AG08396 (cell line): ENCODE measurements around the gene PRAMEF17.
"Not testable (repeated sequence)": the region's sequence is repeated elsewhere in the genome, so short reads cannot be mapped to it uniquely, and the experiment has no call there.

Experiments
- DNase-seq: peaks from one replicate; pipeline ENCODE4 v3.0.0; 2012; ENCODE audit warnings: low spot score, mixed read lengths

Gene PRAMEF17, protein sequence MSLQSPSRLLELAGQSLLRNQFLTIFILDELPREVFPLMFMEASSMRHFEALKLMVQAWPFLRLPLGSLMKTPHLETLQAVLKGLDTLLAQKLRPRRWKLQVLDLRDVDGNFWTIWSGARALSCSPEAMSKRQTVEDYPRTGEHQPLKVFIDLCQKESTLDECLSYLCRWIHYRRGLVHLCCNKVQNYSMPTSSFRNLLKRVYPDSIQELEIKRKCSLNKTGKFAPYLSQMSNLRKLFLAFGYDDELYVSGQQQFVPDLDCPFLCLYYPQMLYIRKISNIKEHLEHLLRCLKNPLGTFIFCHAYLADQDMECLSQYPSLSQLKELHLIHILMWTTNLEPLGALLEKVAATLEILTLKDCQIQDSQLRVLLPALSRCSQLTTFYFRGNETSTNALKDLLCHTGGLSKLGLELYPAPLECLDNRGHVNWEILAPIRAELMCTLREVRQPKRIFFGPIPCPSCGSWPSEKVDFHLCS

GRCh38 chr1:13389332-13389731, at the start of gene PRAMEF17:
Gene PRAMEF17, plus strand, starts transcription at chr1:13389632. Its CDS starts 26 bp downstream, at chr1:13389658.
- not testable (repeated sequence) for DNase-seq

DNA sequence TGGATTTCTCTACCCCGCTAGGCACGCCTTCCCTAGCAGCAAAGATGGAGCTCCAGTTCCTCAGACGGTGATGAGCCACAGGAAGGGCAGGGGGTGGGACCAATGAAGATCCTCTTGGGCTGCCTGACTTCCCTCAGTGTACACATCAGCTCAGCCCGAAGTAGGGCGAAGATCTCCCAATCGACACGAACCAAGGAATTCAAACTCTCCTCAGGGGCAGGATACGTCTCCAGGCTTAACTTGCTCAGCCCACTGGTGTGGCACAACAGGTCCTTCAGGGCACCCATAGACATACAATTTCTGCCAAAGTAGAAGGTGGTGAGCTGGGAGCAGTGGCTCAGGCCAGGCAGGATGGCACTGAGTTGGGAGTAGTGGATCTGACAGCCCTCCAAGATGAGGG, 46.9 kb upstream of the PRAMEF17 start:
- not testable (repeated sequence) for DNase-seq

DNA sequence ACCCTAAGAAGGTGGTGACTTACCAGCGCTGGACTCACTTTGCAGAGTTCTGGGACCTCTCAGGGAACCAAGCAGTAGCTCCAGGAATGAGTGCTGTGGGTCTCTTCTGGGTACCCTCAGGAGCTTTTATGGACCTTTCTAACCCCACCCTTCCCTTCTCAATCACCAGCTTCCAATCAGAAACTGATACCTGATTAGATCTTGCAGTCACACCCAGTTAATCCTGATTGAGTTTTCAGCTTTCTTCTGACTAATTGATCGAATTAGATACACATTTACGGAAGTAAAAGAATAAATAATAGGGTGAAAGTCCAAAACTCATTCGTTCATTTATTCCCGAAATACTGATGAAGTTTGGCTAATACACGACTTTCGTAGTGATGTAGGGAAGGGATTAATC, 42.4 kb upstream of the PRAMEF17 start, which contains the start of gene PRAMEF14:
TSS of gene PRAMEF14 (minus strand) at position 101 of the 400 bp plus-strand sequence. CDS start 1,820 bp downstream, outside the sequence.
- DNase-seq = not testable (repeated sequence)

DNA sequence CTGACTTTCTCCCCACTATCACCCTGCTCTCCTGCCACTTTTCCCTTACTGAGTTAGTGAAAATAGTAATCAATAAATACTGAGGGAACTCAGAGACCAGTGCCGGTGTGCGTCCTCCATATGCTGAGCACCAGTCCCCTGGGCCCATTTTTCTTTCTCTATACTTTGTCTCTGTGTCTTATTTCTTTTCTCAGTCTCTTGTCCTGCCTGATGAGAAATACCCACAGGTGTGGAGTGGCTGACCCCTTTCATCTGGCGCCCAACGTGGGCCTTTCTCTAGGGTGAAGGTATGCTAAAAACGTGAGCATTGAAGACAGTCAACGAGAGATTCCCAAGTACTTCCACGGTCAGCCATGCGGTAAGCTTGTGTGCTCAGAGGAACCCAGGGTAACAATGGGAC, 36.0 kb upstream of the PRAMEF17 start:
- DNase-seq = not testable (repeated sequence)

GRCh38 chr1:13354475-13354874, 35.0 kb upstream of the PRAMEF17 start:
- DNase-seq = not testable (repeated sequence)

DNA sequence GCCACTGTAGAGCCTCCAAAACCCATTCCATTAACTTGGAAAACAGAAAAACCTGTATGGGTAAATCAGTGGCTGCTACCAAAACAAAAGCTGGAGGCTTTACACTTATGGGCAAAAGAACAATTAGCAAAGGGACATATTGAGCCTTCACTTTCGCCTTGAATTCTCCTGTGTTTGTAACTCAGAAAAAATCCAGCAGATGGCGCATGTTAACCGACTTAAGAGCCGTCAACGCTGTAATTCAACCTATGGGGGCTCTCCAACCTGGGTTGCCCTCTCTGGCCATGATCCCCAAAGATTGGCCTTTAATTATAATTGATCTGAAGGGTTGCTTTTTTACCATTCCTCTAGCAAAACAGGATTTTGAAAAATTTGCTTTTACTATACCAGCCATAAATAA, 32.7 kb upstream of the PRAMEF17 start:
- not testable (repeated sequence) for DNase-seq

DNA sequence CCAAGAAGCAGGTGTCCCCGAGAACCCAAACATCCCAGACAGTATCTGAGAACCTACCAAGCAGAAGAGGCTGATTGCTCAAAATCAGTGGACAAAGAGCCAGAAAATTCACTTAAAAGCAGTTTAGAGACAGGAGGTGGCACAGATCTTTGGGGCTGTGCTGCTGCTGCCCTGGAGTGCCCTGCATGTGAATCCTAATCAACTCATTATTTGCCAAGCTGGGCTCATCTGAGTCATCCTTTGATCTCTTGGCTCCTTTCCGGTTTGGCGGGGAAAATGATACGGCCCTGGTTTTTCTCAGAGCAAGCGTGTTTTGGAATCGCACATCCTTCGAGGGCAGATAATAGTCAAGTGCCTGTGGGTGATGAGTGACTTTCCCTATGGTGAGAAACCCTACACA, 27.1 kb upstream of the PRAMEF17 start:
- DNase-seq = not testable (repeated sequence)

DNA sequence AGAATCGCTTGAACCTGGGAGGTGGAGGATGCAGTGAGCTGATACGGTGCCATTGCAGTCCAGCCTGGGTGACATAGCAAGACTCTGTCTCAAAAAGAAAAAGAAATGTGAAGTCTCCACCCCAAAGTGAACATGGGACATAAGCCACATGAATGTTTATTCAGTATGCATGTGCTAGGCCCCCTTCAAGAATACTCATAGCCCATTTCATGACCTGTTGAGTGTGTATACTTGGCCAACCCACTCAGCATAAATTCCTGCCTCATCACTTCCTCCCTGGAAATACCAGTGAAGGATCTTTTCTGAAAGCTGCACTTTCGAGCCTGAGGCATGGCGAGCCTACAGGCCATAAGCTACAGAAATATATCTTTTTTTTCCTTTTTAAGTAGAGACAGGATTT, 24.5 kb upstream of the PRAMEF17 start:
- DNase-seq = not testable (repeated sequence)

DNA sequence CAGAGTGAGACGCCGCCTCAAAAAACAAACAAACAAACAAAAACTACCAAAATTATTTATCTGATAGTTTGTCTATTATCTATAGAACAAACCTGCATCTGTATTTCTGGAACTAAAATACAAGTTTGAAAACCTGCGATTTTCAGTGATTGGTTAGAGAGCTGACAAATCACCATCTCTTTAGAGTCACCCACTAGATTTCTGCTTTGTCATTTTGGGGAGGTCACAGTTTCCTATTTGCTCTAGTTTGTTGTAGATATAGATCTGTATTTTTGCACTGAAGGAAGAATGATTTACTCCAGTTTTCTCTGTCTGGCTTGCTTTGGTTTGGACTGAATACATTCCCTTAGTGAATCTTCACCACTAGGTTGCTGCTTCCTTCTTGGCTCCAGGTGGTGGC, 22.9 kb upstream of the PRAMEF17 start:
- not testable (repeated sequence) for DNase-seq

- not testable (repeated sequence) for DNase-seq
Measured at GRCh38 chr1:13368544-13368943, 20.9 kb upstream of the PRAMEF17 start.

- DNase-seq = not testable (repeated sequence)
Measured at GRCh38 chr1:13378983-13379382, 10.4 kb upstream of the PRAMEF17 start.

- DNase-seq = not testable (repeated sequence)
Measured at GRCh38 chr1:13380380-13380779, 9.1 kb upstream of the PRAMEF17 start.

DNA sequence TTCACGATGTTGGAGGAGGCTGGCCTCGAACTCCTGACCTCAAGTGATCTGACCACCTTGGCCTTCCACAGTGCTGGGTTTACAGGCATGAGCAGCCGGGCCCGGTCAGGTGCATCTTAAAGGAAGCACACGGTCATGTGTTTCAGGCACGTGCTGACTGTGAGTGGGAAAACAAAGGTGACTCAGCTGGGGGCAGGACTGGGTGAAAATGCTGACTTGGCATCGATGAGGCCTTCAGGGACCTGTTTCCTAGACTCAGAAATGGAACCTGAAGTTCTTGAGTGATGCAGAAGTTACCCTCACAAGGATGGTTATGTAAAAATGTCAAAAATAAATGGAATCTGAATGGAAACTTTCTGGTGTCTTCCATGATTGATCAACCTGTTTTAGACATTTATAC, 3.6 kb downstream of the PRAMEF17 start:
- DNase-seq = not testable (repeated sequence)

DNA sequence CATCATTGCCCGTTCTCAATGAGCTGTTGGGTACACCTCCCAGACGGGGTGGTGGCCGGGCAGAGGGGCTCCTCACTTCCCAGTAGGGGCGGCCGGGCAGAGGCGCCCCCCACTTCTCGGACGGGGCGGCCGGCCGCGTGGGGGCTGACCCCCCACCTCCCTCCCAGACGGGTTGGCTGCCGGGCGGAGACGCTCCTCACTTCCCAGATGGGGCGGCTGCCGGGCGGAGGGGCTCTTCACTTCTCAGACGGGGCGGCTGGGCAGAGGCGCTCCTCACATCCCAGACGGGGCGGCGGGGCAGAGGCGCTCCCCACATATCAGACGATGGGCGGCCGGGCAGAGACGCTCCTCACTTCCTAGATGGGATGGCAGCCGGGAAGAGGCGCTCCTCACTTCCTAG, 5.3 kb downstream of the PRAMEF17 start:
- not testable (repeated sequence) for DNase-seq

- DNase-seq = not testable (repeated sequence)
Measured at GRCh38 chr1:13395311-13395710, 5.9 kb downstream of the PRAMEF17 start.

GRCh38 chr1:13407811-13408210, 18.4 kb downstream of the PRAMEF17 start:
- DNase-seq = no peak

- not testable (repeated sequence) for DNase-seq
Measured at GRCh38 chr1:13410150-13410549, 20.7 kb downstream of the PRAMEF17 start, which contains the start of gene PRAMEF20. Gene PRAMEF20, plus strand, starts transcription at chr1:13410450. Its CDS starts 5,905 bp downstream, at chr1:13416355.

DNA sequence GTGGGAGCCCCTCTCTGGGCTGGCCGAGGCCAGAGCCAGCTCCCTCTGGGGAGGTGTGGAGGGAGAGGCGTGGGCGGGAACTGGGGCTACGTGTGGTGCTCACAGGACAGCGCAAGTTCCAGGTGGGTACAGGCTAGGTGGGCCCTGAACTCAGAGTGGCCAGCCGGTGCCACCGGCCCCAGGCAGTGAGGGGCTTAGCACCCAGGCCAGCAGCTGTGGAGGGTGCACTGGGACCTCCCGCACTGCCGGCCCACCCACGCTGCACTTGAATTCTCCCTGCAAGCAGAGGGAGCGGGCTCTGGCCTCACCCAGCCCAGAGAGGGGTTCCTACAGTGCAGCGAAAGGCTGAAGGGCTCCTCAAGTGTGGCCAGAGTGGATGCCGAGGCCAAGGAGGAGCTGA, 41.1 kb downstream of the PRAMEF17 start:
- no peak for DNase-seq

DNA sequence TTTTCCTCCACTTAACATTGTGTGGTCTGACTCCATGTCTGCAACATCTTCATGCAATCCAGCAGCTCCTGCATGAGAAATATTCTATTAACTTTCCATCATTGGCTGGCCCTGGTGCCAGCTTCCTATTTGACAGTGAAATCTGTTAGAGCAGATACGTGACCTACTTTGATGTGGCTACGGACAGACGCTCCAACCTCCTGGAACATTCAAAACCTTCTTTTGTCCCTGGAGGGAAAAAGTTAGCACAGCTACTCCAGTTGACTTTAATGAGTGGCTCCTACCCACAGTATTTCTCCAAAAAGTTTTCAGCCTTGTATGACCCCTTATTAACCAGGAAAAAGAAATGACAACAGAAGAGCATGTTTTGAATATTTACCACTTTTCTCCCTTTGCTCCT, 42.8 kb downstream of the PRAMEF17 start:
- DNase-seq = no peak

- DNase-seq = not testable (repeated sequence)
Measured at GRCh38 chr1:13433694-13434358, 44.4 kb downstream of the PRAMEF17 start.

- DNase-seq = no peak
Measured at GRCh38 chr1:13435458-13435857, 46.0 kb downstream of the PRAMEF17 start.

DNA sequence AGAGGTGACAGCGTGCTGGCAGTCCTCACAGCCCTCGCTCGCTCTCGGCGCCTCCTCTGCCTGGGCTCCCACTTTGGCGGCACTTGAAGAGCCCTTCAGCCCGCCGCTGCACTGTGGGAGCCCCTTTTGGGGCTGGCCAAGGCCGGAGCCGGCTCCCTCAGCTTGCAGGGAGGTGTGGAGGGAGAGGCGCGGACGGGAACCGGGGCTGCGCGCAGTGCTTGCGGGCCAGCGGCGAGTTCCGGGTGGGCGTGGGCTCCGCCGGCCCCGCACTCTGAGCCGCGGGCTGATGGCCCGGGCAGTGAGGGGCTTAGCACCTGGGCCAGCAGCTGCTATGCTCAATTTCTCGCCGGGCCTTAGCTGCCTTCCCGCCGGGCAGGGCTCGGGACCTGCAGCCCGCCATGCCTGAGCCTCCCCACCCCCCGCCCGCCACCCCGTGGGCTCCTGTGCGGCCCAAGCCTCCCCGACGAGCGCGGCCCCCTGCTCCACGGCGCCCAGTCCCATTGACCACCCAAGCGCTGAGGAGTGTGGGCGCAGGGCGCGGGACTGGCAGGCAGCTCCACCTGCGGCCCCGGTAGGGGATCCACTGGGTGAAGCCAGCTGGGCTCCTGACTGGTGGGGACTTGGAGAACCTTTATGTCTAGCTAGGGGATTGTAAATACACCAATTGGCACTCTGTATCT, 49.8 kb downstream of the PRAMEF17 start:
- DNase-seq = not testable (repeated sequence)
